ENCODE data around the gene IRAK3.

IRAK3 gene

GRCh38 chr12:66268562-66268961 lies 79.5 kb downstream of the IRAK3 start:
- no peak for DNase-seq

GRCh38 chr12:66269142-66269541 lies 80.1 kb downstream of the IRAK3 start:
- no peak for DNase-seq

- peak in 1 of 2 donors; percentile 61 for DNase-seq
Observed at GRCh38 chr12:66269757-66270383, 80.9 kb downstream of the IRAK3 start.

- no peak for DNase-seq
Observed at GRCh38 chr12:66270613-66271012, 81.6 kb downstream of the IRAK3 start.

GRCh38 chr12:66272650-66273049 lies 83.6 kb downstream of the IRAK3 start:
- no peak for DNase-seq

GRCh38 chr12:66273147-66273546 lies 84.1 kb downstream of the IRAK3 start:
- no peak for DNase-seq

GRCh38 chr12:66275040-66275439 lies 86.0 kb downstream of the IRAK3 start:
- no peak for DNase-seq

- DNase-seq: peak; percentile 36 to 63
Observed at GRCh38 chr12:66279123-66279712, 90.2 kb downstream of the IRAK3 start.

- no peak for DNase-seq
Observed at GRCh38 chr12:66280561-66280960, 91.5 kb downstream of the IRAK3 start.

- DNase-seq: no peak
Observed at GRCh38 chr12:66282244-66282643, 93.2 kb downstream of the IRAK3 start.

GRCh38 chr12:66287275-66287674 lies 98.3 kb downstream of the IRAK3 start:
- no peak for DNase-seq

GRCh38 chr12:66288121-66288520 lies 99.1 kb downstream of the IRAK3 start:
- DNase-seq: peak; percentile 70 to 79

GRCh38 chr12:66289485-66289884 lies 100.5 kb downstream of the IRAK3 start:
- DNase-seq: no peak

GRCh38 chr12:66290716-66291200 lies 101.7 kb downstream of the IRAK3 start:
- peak in 1 of 2 donors; percentile 51 for DNase-seq

GRCh38 chr12:66296176-66296683 lies 107.2 kb downstream of the IRAK3 start:
- no peak for DNase-seq

- no peak for DNase-seq
Observed at GRCh38 chr12:66297080-66297479, 108.1 kb downstream of the IRAK3 start.

GRCh38 chr12:66297923-66298322 lies 108.9 kb downstream of the IRAK3 start:
- no peak for DNase-seq

GRCh38 chr12:66301944-66302826 lies 113.2 kb downstream of the IRAK3 start, which contains the start of gene HELB:
Gene HELB (plus strand): TSS chr12:66302493. CDS start chr12:66302604, 111 bp downstream.
- DNase-seq: peak; percentile 96 to 97

- DNase-seq: no peak
Observed at GRCh38 chr12:66302827-66303169, 113.8 kb downstream of the IRAK3 start.

- peak in 1 of 2 donors; percentile 60 for DNase-seq
Observed at GRCh38 chr12:66303316-66303804, 114.3 kb downstream of the IRAK3 start.

Measured in CD4-positive, alpha-beta T cell treated with Interleukin-1 beta for 1 hour (primary cell).